ENCODE measurements around the gene TAPT1.

The TAPT1 gene

GRCh38 chr4:16126714-16127113 is 99.6 kb downstream of the TAPT1 start:
- DNase-seq, result no peak

- no peak for DNase-seq
These were observed 100.5 kb downstream of the TAPT1 start for GRCh38 chr4:16125571-16126445.

GRCh38 chr4:16124232-16124631 is 102.0 kb downstream of the TAPT1 start:
- no peak for DNase-seq

GRCh38 chr4:16123356-16124084 is 102.8 kb downstream of the TAPT1 start:
- no peak for DNase-seq

- DNase-seq, result peak; percentile 11
These were observed 103.5 kb downstream of the TAPT1 start for GRCh38 chr4:16122784-16123183.

GRCh38 chr4:16122308-16122711 is 104.0 kb downstream of the TAPT1 start:
- no peak for DNase-seq

GRCh38 chr4:16120720-16121119 is 105.6 kb downstream of the TAPT1 start:
- DNase-seq, result no peak

- no peak for DNase-seq
These were observed 106.3 kb downstream of the TAPT1 start for GRCh38 chr4:16119981-16120380.

GRCh38 chr4:16118090-16118489 is 108.2 kb downstream of the TAPT1 start:
- DNase-seq, result no peak

GRCh38 chr4:16117164-16117563 is 109.1 kb downstream of the TAPT1 start:
- DNase-seq, result no peak

GRCh38 chr4:16116493-16116990 is 109.7 kb downstream of the TAPT1 start:
- no peak for DNase-seq

GRCh38 chr4:16116019-16116418 is 110.3 kb downstream of the TAPT1 start:
- no peak for DNase-seq

- no peak for DNase-seq
These were observed 111.7 kb downstream of the TAPT1 start for GRCh38 chr4:16114546-16114945.

GRCh38 chr4:16113741-16114140 is 112.5 kb downstream of the TAPT1 start:
- DNase-seq, result no peak

- no peak for DNase-seq
These were observed 114.7 kb downstream of the TAPT1 start for GRCh38 chr4:16111533-16111932.

GRCh38 chr4:16110661-16111290 is 115.5 kb downstream of the TAPT1 start:
- DNase-seq, result no peak
